Testis (tissue), 3 donors: ENCODE results near the gene TUBGCP6. TPM values are rescaled to one million over a fixed set of nuclear protein-coding genes. Genes with fewer than 3 reads are reported as not detected.
A peak's percentile ranks its signal among the peaks of the same experiment; 100 is the strongest.

Experiments used
- DNase-seq: peaks from one replicate; pipeline ENCODE4 v3.0.0-alpha.2; 2019
- H3K27ac ChIP-seq, 2 donors: fragments of 200-600 bp; sonication (generic); one replicate each; pipeline ENCODE4 v1.5.1; 2019
- H3K27me3 ChIP-seq: fragments of 200-600 bp; sonication (generic); one replicate; pipeline ENCODE4 v1.5.1; 2019
- H3K36me3 ChIP-seq: fragments of 200-600 bp; sonication (generic); one replicate; pipeline ENCODE4 v1.5.1; 2017; ENCODE audit warnings: low read depth; ENCODE audit errors: missing control alignments
- H3K4me1 ChIP-seq: fragments of 200-600 bp; sonication (generic); one replicate; pipeline ENCODE4 v1.5.1; 2019
- H3K4me3 ChIP-seq, 2 donors: fragments of 200-600 bp; sonication (generic); one replicate each; pipeline ENCODE4 v1.5.1; 2017 to 2019
- H3K9me3 ChIP-seq: fragments of 200-600 bp; sonication (generic); one replicate; pipeline ENCODE4 v1.5.1; 2017
- CTCF ChIP-seq, 3 experiments: fragments of 450-650 bp in 2 of 3; fragments of 200-600 bp in 1 of 3; sonication (generic) in 1 of 3; IDR thresholded peaks; one replicate each; pipeline ENCODE4 v1.5.1; 2016 to 2019; ENCODE audit warnings: antibody characterized with exemption in 3 of 3, mild to moderate bottlenecking in 2 of 3, moderate library complexity in 1 of 3
- POLR2A ChIP-seq: fragments of 450-650 bp; IDR thresholded peaks from one replicate; pipeline ENCODE4 v1.6.1; 2017; ENCODE audit warnings: antibody characterized with exemption, mild to moderate bottlenecking, moderate library complexity
- whole genome bisulfite sequencing, 2 donors: methylation state at CpG; one replicate each; pipeline ENCODE4 v1.1.5; 2018; 5-methylcytosine and 5-hydroxymethylcytosine counted together
- intact Hi-C: fragments of 100-400 bp; cut with DNase I; formaldehyde crosslinking; loops from one replicate; pipeline ENCODE4 v1.15.1; 2023; ENCODE audit warnings: low total_unique reads
- polyA plus RNA-seq: library from polyadenylated mRNA; stranded (reverse); fragments of 350-450 nt; fragmentation: Illumina TruSeq; extraction: RNeasy Lipid Tissue Mini Kit (QIAGEN cat#74804); gene quantifications from one replicate; pipeline ENCODE4 v1.2.3, GENCODE V29; 2014; ENCODE audit warnings: low read depth, low replicate concordance; ENCODE audit not compliant: insufficient read depth
- total RNA-seq, 2 donors: library from RNA; depleted of rRNA; stranded (reverse); fragments of >200 nt; gene quantifications; one replicate each; pipeline ENCODE4 v1.2.3, GENCODE V29; 2016

The TUBGCP6 gene
- total and polyA plus RNA-seq, 3 donors from 2014 or later = 40.2 to 143 (median 136) TPM

- Histone ChIP-seq H3K4me3 (no peak overlapping the region), H3K9me3 (no peaks in the 10 kb centered on the region), H3K27me3 (no peaks in the 10 kb centered on the region), H3K27ac (no peak overlapping the region), H3K4me1 (peaks cover 22% of the 10 kb centered on the region), H3K36me3 (no peaks in the 10 kb centered on the region)
- DNase-seq = no peak
- 89% methylated on average over 28 of the region's 29 CpGs; no CpG with 5 or more reads in 1 of the 2 donors for WGBS, 2 donors
- no peak for TF ChIP-seq POLR2A
- TF ChIP-seq CTCF (IDR thresholded peaks at IDR 0.05) = no peak
- intact Hi-C loops = no loop called here
These were observed 3.6 kb upstream of the TUBGCP6 start for GRCh38 chr22:50248196-50249081.

- no peaks in the 10 kb centered on the region for H3K27me3 ChIP-seq
- TF ChIP-seq CTCF (IDR thresholded peaks at IDR 0.05) (no peak), POLR2A (no peak)
- intact Hi-C loops = no loop called here
- no peak overlapping the region for H3K4me3 ChIP-seq
- no peaks in the 10 kb centered on the region for H3K36me3 ChIP-seq
- DNase-seq = peak; percentile 56
- no peak overlapping the region for H3K27ac ChIP-seq
- 54 to 70% methylated on average over 7 to 16 of the region's 16 CpGs for WGBS, 2 donors
- peaks cover 29% of the 10 kb centered on the region for H3K4me1 ChIP-seq
- H3K9me3 ChIP-seq = no peaks in the 10 kb centered on the region
These were observed 2.9 kb upstream of the TUBGCP6 start for GRCh38 chr22:50247748-50248147.

- TF ChIP-seq POLR2A (no peak), CTCF (IDR thresholded peaks at IDR 0.05) (no peak)
- Histone ChIP-seq H3K36me3 (no peaks in the 10 kb centered on the region), H3K9me3 (no peaks in the 10 kb centered on the region), H3K4me1 (peaks cover 41% of the 10 kb centered on the region), H3K4me3 (no peak overlapping the region), H3K27me3 (no peaks in the 10 kb centered on the region), H3K27ac (no peak overlapping the region)
- intact Hi-C loops = no loop called here
- 75 to 89% methylated on average over 10 to 20 of the region's 20 CpGs for WGBS, 2 donors
- DNase-seq = no peak
These were observed 1.7 kb upstream of the TUBGCP6 start for GRCh38 chr22:50246242-50247175.

- Histone ChIP-seq H3K27ac (peak overlapping the region; percentile 82 to 86), H3K4me3 (peak overlapping the region; percentile 78 to 93), H3K9me3 (no peaks in the 10 kb centered on the region), H3K27me3 (no peaks in the 10 kb centered on the region), H3K36me3 (no peaks in the 10 kb centered on the region), H3K4me1 (peaks cover 41% of the 10 kb centered on the region)
- DNase-seq = no peak
- TF ChIP-seq CTCF (IDR thresholded peaks at IDR 0.05) (no peak), POLR2A (no peak)
- 6 to 12% methylated on average over 30 to 48 of the region's 53 CpGs for WGBS, 2 donors
- intact Hi-C loops = no loop called here
These were observed 620 bp upstream of the TUBGCP6 start for GRCh38 chr22:50245214-50246072.
